ENCODE measurements around the gene GHRHR.

Gene GHRHR

DNA sequence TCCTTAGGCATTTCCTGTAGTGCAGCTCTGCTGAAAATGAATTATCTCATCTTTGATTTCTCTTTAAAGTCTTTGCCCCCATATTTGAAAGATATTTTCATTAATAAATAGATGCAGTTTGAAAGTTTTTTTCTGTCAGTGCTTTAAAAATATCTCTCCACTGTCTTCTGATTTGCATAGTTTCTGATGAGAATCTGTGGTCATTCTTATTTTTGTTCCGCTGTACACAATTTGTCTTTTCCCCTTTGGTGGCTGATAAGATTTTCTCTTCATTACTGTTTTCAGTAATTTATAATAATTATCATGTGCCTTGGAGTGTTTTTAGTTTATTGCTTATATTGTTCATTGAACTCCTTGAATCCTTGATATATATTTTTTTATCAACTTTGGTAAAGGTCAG, 7.0 kb upstream of the GHRHR start:
- intact Hi-C loops (cut with DNase I) = no loop called here
- no peak for DNase-seq

DNA sequence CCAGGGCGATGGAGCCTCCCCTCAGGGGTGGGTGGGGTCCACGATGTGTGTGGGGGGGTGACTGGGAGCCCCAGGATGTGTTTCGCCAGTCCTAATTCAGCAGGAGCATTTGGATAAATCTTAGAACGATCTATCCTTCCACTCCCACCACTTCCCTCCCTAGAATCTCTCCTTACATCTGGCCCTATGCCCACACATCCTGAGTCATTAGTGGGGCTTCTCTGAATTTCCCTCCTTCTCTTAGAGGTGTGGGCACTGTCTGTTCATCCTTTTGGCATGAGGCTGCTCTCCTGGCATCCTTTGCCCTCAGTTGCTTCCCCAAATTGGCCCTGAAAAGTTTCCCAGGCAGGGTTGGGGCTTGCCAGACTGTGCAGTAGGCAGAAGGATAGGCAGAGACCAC, 1.6 kb downstream of the GHRHR start:
- intact Hi-C loops (cut with DNase I) = loop anchor here (5.0 kb wide), 1 partner anchor 347 kb away; no protein-coding TSS in a partner anchor
- no peak for DNase-seq

DNA sequence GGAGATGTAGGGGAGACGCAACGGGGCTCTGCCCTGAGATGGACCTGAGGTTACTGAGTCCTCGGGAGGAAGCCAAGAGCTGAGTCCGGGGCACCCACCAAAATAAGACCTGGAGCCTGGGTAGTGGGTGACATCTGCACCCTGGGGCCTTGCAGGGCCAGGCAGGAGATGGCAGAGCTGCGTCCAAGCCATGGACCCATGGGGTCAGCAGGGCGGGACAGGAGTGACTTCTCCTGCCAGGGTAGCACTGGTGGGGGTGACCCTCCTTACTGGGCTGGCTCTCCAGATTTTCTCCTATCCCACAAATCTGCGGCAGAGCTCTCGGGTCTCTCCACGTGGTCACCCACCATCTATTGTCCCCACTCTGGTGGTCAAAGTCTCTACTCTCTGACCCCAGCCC, 2.1 kb downstream of the GHRHR start:
- intact Hi-C loops (cut with DNase I) = loop anchor here (5.0 kb wide), 1 partner anchor 346 kb away; no protein-coding TSS in a partner anchor

DNA sequence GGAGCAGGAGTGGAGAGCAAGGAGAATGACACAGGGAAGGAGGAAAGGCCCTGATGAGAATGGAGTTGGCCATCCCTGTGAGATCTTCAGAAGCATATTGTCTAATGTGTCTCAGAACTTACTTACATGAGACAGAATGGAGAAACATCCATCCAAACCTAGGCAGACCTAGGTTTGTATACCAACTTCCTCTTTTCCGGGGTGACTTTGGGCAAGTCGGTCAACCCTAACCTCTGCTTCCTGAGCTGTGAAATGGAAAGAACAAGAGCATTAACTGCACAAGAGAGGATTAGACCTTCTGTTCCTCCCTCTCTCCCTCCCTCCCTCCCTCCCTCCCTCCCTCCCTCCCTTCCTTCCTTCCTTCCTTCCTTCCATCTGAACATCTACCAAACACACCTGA, 4.5 kb downstream of the GHRHR start:
- no peak for DNase-seq
- intact Hi-C loops (cut with DNase I) = loop anchor here (5.0 kb wide), 1 partner anchor 344 kb away; no protein-coding TSS in a partner anchor

More for the DNA sequence above, 2.1 kb downstream of the GHRHR start:
- no peak for DNase-seq

DNA sequence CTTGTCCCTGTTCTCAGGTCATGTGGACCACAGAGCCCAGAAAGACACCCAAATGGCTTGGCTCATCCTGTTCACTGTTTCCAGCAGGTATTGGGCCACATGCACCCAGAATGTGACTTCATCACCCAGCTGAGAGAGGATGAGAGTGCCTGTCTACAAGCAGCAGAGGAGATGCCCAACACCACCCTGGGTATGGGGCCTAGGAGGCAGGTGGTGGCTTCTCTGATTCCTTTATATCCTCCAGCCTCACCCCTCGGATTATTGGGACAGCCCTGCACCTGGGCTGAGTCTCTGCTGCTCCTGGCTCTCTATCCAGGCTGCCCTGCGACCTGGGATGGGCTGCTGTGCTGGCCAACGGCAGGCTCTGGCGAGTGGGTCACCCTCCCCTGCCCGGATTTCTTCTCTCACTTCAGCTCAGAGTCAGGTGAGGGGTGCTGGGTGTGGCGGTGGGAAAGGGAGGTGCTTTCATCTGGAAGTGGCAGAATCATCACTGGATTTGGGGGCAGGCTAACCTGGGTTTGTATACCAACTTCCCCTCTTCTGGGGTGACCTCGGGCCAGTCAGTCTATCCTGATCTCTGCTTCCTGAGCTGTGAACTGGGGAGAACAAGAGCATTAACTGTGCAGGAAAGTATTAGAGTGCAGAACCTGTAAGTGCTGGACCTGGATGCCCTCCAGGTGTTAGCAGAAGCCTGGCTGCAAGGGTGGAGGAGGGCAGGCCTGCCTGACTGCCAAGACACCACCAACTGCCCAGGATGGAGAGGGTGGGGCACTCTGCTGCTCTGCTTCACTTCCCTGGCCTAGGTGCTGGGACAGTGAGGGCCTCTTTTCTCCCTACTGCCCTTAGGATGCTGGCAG, 5.2 kb downstream of the GHRHR start:
- peak in 1 of 10 donors; percentile 63 for DNase-seq
- intact Hi-C loops (cut with DNase I) = loop anchor here (5.0 kb wide), 1 partner anchor 343 kb away; no protein-coding TSS in a partner anchor

GRCh38 chr7:30969604-30969970, 5.8 kb downstream of the GHRHR start:
- DNase-seq = peak in 1 of 10 donors; percentile 53
- intact Hi-C loops (cut with DNase I) = loop anchor here (5.0 kb wide), 1 partner anchor 343 kb away; no protein-coding TSS in a partner anchor

DNA sequence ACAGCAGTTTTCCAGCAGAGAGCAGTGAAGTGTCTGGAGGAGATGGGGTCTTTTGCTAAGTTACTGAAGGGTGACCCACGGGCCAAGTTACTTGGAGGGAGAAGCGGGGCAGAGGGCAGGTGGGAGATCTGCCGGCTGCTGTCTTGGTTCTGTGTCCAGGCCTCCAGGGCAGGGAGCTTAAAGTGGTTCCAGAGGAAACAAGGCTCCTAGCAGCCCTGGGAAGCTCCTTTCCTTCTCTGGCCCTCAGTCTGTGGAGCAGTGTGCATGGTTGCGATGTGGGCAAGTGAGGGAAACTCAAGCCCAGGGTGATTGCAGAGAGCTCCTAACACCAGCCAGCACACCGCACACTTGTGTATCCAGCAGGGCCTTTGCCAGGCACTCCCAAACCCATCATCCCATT, 6.3 kb downstream of the GHRHR start:
- intact Hi-C loops (cut with DNase I) = no loop called here
- no peak for DNase-seq

- intact Hi-C loops (cut with DNase I) = no loop called here
- DNase-seq = peak in 1 of 10 donors; percentile 60
These were observed 6.9 kb downstream of the GHRHR start for GRCh38 chr7:30970594-30971094.

DNA sequence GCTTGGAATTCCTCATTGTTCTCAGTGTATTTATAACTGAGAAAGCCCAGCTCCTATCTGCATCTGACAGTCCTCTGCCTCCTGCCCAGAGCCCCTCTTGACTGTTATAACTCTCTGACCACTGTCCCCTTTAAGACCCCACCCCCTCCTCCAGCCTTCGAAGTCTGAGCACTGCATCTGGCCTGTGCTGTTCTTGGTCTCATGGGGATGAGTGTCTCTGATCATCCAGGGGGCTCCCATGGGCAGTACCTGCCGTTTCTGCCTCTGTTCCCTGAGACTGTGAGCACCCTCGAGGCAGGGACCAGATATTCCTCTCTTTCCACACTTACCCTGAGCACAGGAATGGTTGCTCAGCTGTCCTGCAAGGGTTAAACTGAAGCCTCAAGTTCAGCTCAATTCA, 7.7 kb downstream of the GHRHR start:
- intact Hi-C loops (cut with DNase I) = no loop called here
- no peak for DNase-seq

GRCh38 chr7:30971840-30972563, 8.2 kb downstream of the GHRHR start:
- DNase-seq = peak in 1 of 10 donors; percentile 55
- intact Hi-C loops (cut with DNase I) = no loop called here

DNA sequence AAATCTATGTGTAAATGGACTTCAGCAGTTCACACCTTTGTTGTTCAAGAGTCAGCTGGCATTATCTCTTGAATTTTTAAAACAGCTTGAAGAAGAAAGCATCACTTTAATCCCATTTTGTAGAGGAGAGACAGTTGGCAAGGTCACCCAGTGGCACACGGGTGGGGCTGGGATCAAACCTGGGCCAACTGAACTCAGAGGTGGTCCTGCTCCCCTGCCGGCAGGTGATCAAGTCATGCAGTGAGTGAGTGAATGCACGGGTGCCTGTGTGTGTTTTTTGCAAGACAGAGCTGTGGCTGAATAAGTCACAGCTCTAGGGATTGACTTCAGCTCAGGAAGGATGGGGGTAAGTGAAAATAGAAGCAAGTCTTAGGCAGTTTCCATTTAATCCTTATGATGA, 9.5 kb downstream of the GHRHR start:
- intact Hi-C loops (cut with DNase I) = no loop called here
- peak in 1 of 10 donors; percentile 58 for DNase-seq

DNA sequence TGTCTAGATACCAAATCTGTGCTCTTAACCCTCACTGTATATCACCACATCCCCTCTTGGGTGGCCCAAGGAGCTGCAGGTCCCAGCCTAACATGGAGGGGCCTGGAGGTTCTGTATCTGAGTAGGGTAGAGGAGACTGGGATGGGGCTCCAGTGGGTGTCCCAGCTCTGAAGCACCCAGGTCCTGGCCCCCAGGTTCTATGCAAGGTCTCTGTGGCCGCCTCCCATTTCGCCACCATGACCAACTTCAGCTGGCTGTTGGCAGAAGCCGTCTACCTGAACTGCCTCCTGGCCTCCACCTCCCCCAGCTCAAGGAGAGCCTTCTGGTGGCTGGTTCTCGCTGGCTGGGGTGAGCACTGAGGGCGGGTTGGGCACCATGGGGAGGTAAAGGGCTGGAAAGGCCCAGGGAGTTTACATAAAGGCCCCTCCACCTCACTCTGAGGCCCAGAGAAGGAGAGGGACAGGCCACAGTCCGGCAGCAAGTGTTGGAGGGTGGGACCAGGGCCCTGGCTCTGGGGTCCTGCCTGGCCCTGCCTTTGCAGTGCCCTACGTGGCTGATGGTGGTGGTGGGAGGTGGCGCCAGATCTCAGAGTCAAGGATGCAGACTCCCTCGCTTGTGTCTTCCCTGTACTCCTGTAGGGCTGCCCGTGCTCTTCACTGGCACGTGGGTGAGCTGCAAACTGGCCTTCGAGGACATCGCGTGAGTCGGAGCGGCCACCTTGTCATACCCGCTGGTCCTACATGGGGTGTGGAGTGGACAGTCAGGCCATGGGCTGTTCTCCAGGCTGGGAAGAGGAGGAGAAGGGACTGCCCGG, 10.2 kb downstream of the GHRHR start:
- DNase-seq = peak in 1 of 10 donors; percentile 63
- intact Hi-C loops (cut with DNase I) = no loop called here

- peak in 1 of 10 donors; percentile 67 for DNase-seq
- intact Hi-C loops (cut with DNase I) = loop anchor here (5.0 kb wide), 1 partner anchor 172 kb away; no protein-coding TSS in a partner anchor
These were observed 11.0 kb downstream of the GHRHR start for GRCh38 chr7:30974605-30975255.

DNA sequence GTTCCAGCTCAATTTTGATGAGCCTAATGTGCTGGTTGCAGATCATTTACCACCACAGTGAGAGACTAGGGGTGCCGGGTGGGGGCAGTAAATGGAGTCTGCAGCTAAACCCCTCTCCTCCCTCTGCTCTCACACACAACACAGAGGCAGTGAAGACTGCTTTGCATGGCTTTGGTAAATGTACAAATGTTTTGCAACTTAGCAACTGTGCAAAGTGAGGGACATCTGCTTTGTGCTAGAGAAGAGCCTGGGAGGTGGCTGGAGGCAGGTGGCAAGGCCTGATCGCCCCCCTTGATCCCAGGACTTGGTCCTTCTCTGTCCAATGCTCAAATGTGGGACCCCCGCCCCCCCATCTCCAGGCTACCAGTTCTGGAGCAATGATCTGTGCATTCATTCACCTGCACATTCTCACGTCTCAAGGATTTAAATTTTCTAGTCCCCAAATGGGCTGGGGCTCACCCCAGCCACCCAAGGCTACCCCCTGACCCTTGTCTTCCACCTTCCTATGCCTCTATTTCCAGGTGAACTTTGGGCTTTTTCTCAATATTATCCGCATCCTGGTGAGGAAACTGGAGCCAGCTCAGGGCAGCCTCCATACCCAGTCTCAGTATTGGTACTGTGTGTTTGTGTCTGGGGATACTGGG, 11.6 kb downstream of the GHRHR start:
- intact Hi-C loops (cut with DNase I) = loop anchor here (5.0 kb wide), 1 partner anchor 173 kb away; no protein-coding TSS in a partner anchor
- DNase-seq = no peak

- intact Hi-C loops (cut with DNase I) = loop anchor here (5.0 kb wide), 1 partner anchor 174 kb away; no protein-coding TSS in a partner anchor
- no peak for DNase-seq
These were observed 12.6 kb downstream of the GHRHR start for GRCh38 chr7:30976381-30976780.

- DNase-seq = no peak
- intact Hi-C loops (cut with DNase I) = loop anchor here (5.0 kb wide), 1 partner anchor 175 kb away; no protein-coding TSS in a partner anchor
These were observed 13.5 kb downstream of the GHRHR start for GRCh38 chr7:30977222-30977621.

GRCh38 chr7:30977896-30978564, 14.3 kb downstream of the GHRHR start:
- intact Hi-C loops (cut with DNase I) = loop anchor here (5.0 kb wide), 1 partner anchor 176 kb away; no protein-coding TSS in a partner anchor
- peak in 1 of 10 donors; percentile 81 for DNase-seq

- intact Hi-C loops (cut with DNase I) = loop anchor here (5.0 kb wide), 1 partner anchor 177 kb away; no protein-coding TSS in a partner anchor
- DNase-seq = peak in 1 of 10 donors; percentile 81
These were observed 15.3 kb downstream of the GHRHR start for GRCh38 chr7:30979027-30979426.
